GM19193 (cell line): ENCODE data around the gene SPTAN1.

ENCODE experiments used
- POLR2A ChIP-seq: IDR thresholded peaks from 4 replicates; pipeline ENCODE4 v1.6.1; 2011; ENCODE audit not compliant: insufficient read depth, insufficient read length; ENCODE audit errors: extremely low read depth

Gene SPTAN1

GRCh38 chr9:128633057-128633456 is 80.7 kb downstream of the SPTAN1 start:
- peak; percentile 13 for TF ChIP-seq POLR2A

- no peak for TF ChIP-seq POLR2A
These were observed 81.2 kb downstream of the SPTAN1 start for GRCh38 chr9:128633601-128634000.

GRCh38 chr9:128634111-128634510 is 81.7 kb downstream of the SPTAN1 start:
- no peak for TF ChIP-seq POLR2A

- TF ChIP-seq POLR2A, result no peak
These were observed 82.4 kb downstream of the SPTAN1 start for GRCh38 chr9:128634651-128635262.

- TF ChIP-seq POLR2A, result no peak
These were observed 83.1 kb downstream of the SPTAN1 start for GRCh38 chr9:128635266-128636023.

- TF ChIP-seq POLR2A, result no peak
These were observed 83.6 kb downstream of the SPTAN1 start for GRCh38 chr9:128636024-128636390.

GRCh38 chr9:128636556-128637530 is 84.5 kb downstream of the SPTAN1 start:
- TF ChIP-seq POLR2A, result no peak

GRCh38 chr9:128637656-128638055 is 85.3 kb downstream of the SPTAN1 start:
- no peak for TF ChIP-seq POLR2A

GRCh38 chr9:128638580-128638979 is 86.2 kb downstream of the SPTAN1 start:
- no peak for TF ChIP-seq POLR2A

GRCh38 chr9:128640603-128641002 is 88.2 kb downstream of the SPTAN1 start:
- TF ChIP-seq POLR2A, result no peak

GRCh38 chr9:128642675-128643245 is 90.4 kb downstream of the SPTAN1 start:
- TF ChIP-seq POLR2A, result no peak

GRCh38 chr9:128643519-128644300 is 91.3 kb downstream of the SPTAN1 start:
- peak; percentile 9 for TF ChIP-seq POLR2A

GRCh38 chr9:128651798-128652197 is 99.4 kb downstream of the SPTAN1 start:
- no peak for TF ChIP-seq POLR2A

GRCh38 chr9:128653908-128654307 is 101.5 kb downstream of the SPTAN1 start:
- TF ChIP-seq POLR2A, result no peak
